D341Med (cell line): ENCODE data around the gene CD200R1.

Source experiments
- DNase-seq: peaks from one replicate; pipeline ENCODE4 v3.0.0; 2012; ENCODE audit warnings: low spot score

The CD200R1 gene

GRCh38 chr3:112884678-112885290 is 90.1 kb downstream of the CD200R1 start:
- no peak for DNase-seq

DNA sequence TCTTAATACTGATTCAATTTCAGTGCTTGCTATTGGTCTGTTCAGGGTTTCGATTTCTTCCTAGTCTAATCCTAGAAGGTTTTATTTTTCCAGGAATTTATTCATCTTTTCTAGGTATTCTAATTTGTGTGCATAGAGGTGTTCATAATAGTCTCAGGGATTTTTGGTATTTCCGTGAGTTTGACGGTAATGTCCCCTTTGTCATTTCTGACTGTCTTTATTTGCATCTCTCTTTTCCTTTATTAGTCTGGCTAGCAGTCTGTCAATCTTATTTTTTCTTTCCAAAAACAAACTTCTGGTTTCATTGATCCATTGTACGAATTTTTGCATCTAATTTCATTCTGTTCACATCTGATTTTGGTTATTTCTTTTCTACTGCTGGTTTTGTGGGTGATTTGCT is 93.0 kb downstream of the CD200R1 start:
- DNase-seq = no peak

DNA sequence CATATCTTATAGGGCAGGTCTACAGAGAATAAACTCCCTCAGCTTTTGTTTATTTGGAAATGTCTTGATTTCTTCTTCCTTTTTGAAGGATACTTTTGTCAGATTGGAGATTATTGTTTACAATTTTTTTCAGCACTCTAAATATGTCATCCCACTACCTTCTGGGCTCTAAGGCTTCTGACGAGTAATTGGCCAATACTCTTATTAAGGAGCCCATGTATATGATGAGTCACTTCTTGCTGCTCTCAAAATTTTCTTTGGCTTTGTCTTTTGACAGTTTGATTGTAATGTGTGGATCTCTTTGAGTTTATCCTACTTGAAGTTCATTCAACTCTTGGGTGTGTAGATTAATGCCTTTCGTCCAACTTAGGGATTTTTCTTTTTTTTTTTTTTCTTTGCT is 99.3 kb downstream of the CD200R1 start:
- DNase-seq = no peak

GRCh38 chr3:112874725-112875124 is 100.2 kb downstream of the CD200R1 start:
- no peak for DNase-seq

GRCh38 chr3:112873632-112874031 is 101.3 kb downstream of the CD200R1 start:
- no peak for DNase-seq

- no peak for DNase-seq
Observed at GRCh38 chr3:112871735-112872134, 103.2 kb downstream of the CD200R1 start.
